Liver (tissue), 9 donors: ENCODE measurements around the gene LRRC74B. TPM values are rescaled to one million over a fixed set of nuclear protein-coding genes. Genes with fewer than 3 reads are reported as not detected.
"Not testable (repeated sequence)": the region's sequence is repeated elsewhere in the genome, so short reads cannot be mapped to it uniquely, and the experiment has no call there.

Experiments used
- DNase-seq: peaks from one replicate; pipeline ENCODE4 v3.0.0-alpha.2; 2017; ENCODE audit warnings: low spot score
- H3K27ac ChIP-seq, 2 donors: one replicate each; pipeline ENCODE4 v1.7.0; 2013; ENCODE audit warnings: inconsistent platforms in 2 of 2, low read length in 2 of 2, control low read depth in 1 of 2, low read depth in 1 of 2, mild to moderate bottlenecking in 1 of 2
- H3K27me3 ChIP-seq, 4 donors: one replicate each; pipeline versions ENCODE4 v1.6.1 to v1.7.0; 2013; ENCODE audit warnings: low read length in 3 of 4, inconsistent platforms in 1 of 4, mild to moderate bottlenecking in 1 of 4, moderate library complexity in 1 of 4; ENCODE audit not compliant: control insufficient read depth in 4 of 4, insufficient read depth in 4 of 4
- H3K36me3 ChIP-seq, 4 donors: one replicate each; pipeline versions ENCODE4 v1.6.1 to v1.7.0; 2013; ENCODE audit warnings: low read length in 3 of 4, mild to moderate bottlenecking in 3 of 4, low read depth in 1 of 4, moderate library complexity in 1 of 4; ENCODE audit not compliant: control insufficient read depth in 4 of 4, insufficient read depth in 3 of 4
- H3K4me1 ChIP-seq, 4 donors: one replicate each; pipeline versions ENCODE4 v1.6.1 to v1.7.0; 2013; ENCODE audit warnings: low read length in 3 of 4, mild to moderate bottlenecking in 3 of 4, moderate library complexity in 1 of 4; ENCODE audit not compliant: control insufficient read depth in 4 of 4, insufficient read depth in 4 of 4
- H3K4me3 ChIP-seq, 3 donors: one replicate each; pipeline versions ENCODE4 v1.6.1 to v1.7.0; 2013; ENCODE audit warnings: low read length in 3 of 3, control low read depth in 1 of 3, low read depth in 1 of 3, mild to moderate bottlenecking in 1 of 3
- H3K9ac ChIP-seq, 2 donors: one replicate each; pipeline ENCODE4 v1.7.0; 2013; ENCODE audit warnings: low read length in 2 of 2, mild to moderate bottlenecking in 2 of 2, moderate library complexity in 2 of 2, control low read depth in 1 of 2, low read depth in 1 of 2
- H3K9me3 ChIP-seq, 4 donors: one replicate each; pipeline versions ENCODE4 v1.6.1 to v1.7.0; 2013; ENCODE audit warnings: low read length in 3 of 4; ENCODE audit not compliant: control insufficient read depth in 4 of 4
- ATF3 ChIP-seq: IDR thresholded peaks from 2 replicates; pipeline ENCODE4 v1.6.1; 2016; ENCODE audit warnings: antibody characterized with exemption
- CTCF ChIP-seq: fragments of 150-350 bp; IDR thresholded peaks from 2 replicates; pipeline ENCODE4 v1.5.1; 2017; ENCODE audit warnings: improper control_type of control experiment, low read depth, low read length; ENCODE audit not compliant: missing input control
- EGR1 ChIP-seq, 2 donors: IDR thresholded peaks; 2 replicates each; pipeline ENCODE4 v1.6.1; 2016 to 2018; ENCODE audit warnings: antibody characterized with exemption in 2 of 2, low read depth in 2 of 2
- FOXA1 ChIP-seq: IDR thresholded peaks from 2 replicates; pipeline ENCODE4 v1.6.1; 2016; ENCODE audit warnings: antibody characterized with exemption
- FOXA2 ChIP-seq: IDR thresholded peaks from 2 replicates; pipeline ENCODE4 v1.6.1; 2016; ENCODE audit warnings: antibody characterized with exemption
- GABPA ChIP-seq, 2 donors: IDR thresholded peaks in 1 of 2; conservative IDR thresholded peaks in 1 of 2; 2 replicates each; pipeline ENCODE4 v1.6.1; 2016; ENCODE audit warnings: antibody characterized with exemption in 2 of 2, mild to moderate bottlenecking in 1 of 2, moderate library complexity in 1 of 2
- HNF4A ChIP-seq, 2 donors: conservative IDR thresholded peaks; 2 replicates each; pipeline ENCODE4 v1.6.1; 2016; ENCODE audit warnings: antibody characterized with exemption in 2 of 2, mild to moderate bottlenecking in 2 of 2
- JUND ChIP-seq, 2 donors: IDR thresholded peaks; 2 replicates each; pipeline ENCODE4 v1.6.1; 2016; ENCODE audit warnings: antibody characterized with exemption in 2 of 2
- MAX ChIP-seq: IDR thresholded peaks from 2 replicates; pipeline ENCODE4 v1.6.1; 2016; ENCODE audit warnings: antibody characterized with exemption
- NR2F2 ChIP-seq: IDR thresholded peaks from 2 replicates; pipeline ENCODE4 v1.6.1; 2016; ENCODE audit warnings: antibody characterized with exemption
- RAD21 ChIP-seq, 2 donors: IDR thresholded peaks; 2 replicates each; pipeline ENCODE4 v1.6.1; 2016; ENCODE audit warnings: antibody characterized with exemption in 2 of 2, mild to moderate bottlenecking in 2 of 2
- RXRA ChIP-seq, 2 donors: IDR thresholded peaks; 2 replicates each; pipeline ENCODE4 v1.6.1; 2017 to 2018; ENCODE audit warnings: antibody characterized with exemption in 2 of 2, mild to moderate bottlenecking in 1 of 2
- SP1 ChIP-seq: IDR thresholded peaks from 2 replicates; pipeline ENCODE4 v1.6.1; 2018; ENCODE audit warnings: antibody characterized with exemption, mild to moderate bottlenecking
- TAF1 ChIP-seq: conservative IDR thresholded peaks from 2 replicates; pipeline ENCODE4 v1.6.1; 2016; ENCODE audit warnings: antibody characterized with exemption, mild to moderate bottlenecking
- YY1 ChIP-seq: IDR thresholded peaks from 2 replicates; pipeline ENCODE4 v1.6.1; 2016; ENCODE audit warnings: antibody characterized with exemption, mild to moderate bottlenecking
- ZBTB33 ChIP-seq: IDR thresholded peaks from 2 replicates; pipeline ENCODE4 v1.6.1; 2016; ENCODE audit warnings: antibody characterized with exemption
- WGBS: extraction: QIAGEN DNeasy Blood & Tissue Kit; methylation state at CpG from one replicate; pipeline ENCODE4 v1.1.7; 2013; 5-methylcytosine and 5-hydroxymethylcytosine counted together
- polyA plus RNA-seq, 2 donors: library from polyadenylated mRNA; stranded (reverse) in 1 of 2; unstranded in 1 of 2; fragments of 200-250 nt in 1 of 2; fragments of >200 nt in 1 of 2; fragmentation: Nextera tagmentation in 1 of 2; extraction: Ambion mirVana in 1 of 2; gene quantifications; one replicate each; pipeline versions ENCODE4 v1.2.1 to v1.2.3, GENCODE V29; 2013 to 2015
- total RNA-seq, 2 donors: library from RNA; depleted of rRNA; stranded (reverse); fragments of >200 nt; gene quantifications; one replicate each; pipeline ENCODE4 v1.2.3, GENCODE V29; 2014
- donor health status: healthy.
- donor health status: healthy.
- donor health status: healthy.
- donor health status: healthy.
- donor health status: healthy.

LRRC74B gene
- total and polyA plus RNA-seq, 4 donors = not detected

- DNase-seq = no peak
- no peaks in the 10 kb centered on the region for H3K9me3 ChIP-seq
- no peak for TF ChIP-seq HNF4A (conservative IDR thresholded peaks at IDR 0.05)
- TF ChIP-seq RXRA (IDR thresholded peaks at IDR 0.05) = no peak
- TF ChIP-seq SP1 = no peak
- WGBS = 83% methylated on average over 5 of the region's 5 CpGs
- no peak overlapping the region for H3K27ac ChIP-seq
- H3K9ac ChIP-seq = no peak overlapping the region
- no peaks in the 10 kb centered on the region for H3K27me3 ChIP-seq
- no peak overlapping the region for H3K4me3 ChIP-seq
- H3K36me3 ChIP-seq = no peaks in the 10 kb centered on the region
- no peaks in the 10 kb centered on the region for H3K4me1 ChIP-seq
Observed at GRCh38 chr22:21094911-21095772, 49.4 kb downstream of the LRRC74B start.

- Histone ChIP-seq H3K27ac (no peak overlapping the region), H3K27me3 (no peaks in the 10 kb centered on the region), H3K9ac (no peak overlapping the region), H3K4me1 (no peaks in the 10 kb centered on the region), H3K36me3 (no peaks in the 10 kb centered on the region), H3K4me3 (no peak overlapping the region), H3K9me3 (no peaks in the 10 kb centered on the region)
- TF ChIP-seq FOXA1 = no peak
- no peak for TF ChIP-seq NR2F2
- no peak for TF ChIP-seq TAF1
- no peak for DNase-seq
Observed at GRCh38 chr22:21095773-21096107, 50.0 kb downstream of the LRRC74B start.

- H3K4me3 ChIP-seq, H3K9ac ChIP-seq, H3K9me3 ChIP-seq, H3K36me3 ChIP-seq, H3K4me1 ChIP-seq, H3K27me3 ChIP-seq, DNase-seq, H3K27ac ChIP-seq: not testable (repeated sequence)
- 96% methylated on average over 9 of the region's 9 CpGs for WGBS
Observed at GRCh38 chr22:21096878-21097277, 51.1 kb downstream of the LRRC74B start.

- no peak overlapping the region for H3K4me3 ChIP-seq
- H3K9me3 ChIP-seq = no peaks in the 10 kb centered on the region
- no peak overlapping the region for H3K9ac ChIP-seq
- no peak overlapping the region for H3K27ac ChIP-seq
- 82% methylated on average over 1 of the region's 1 CpG for WGBS
- H3K36me3 ChIP-seq = no peaks in the 10 kb centered on the region
- H3K4me1 ChIP-seq = peaks cover 0 to 3% (median 1%) of the 10 kb centered on the region in 4 donors
- no peaks in the 10 kb centered on the region for H3K27me3 ChIP-seq
- no peak for DNase-seq
- TF ChIP-seq EGR1 (IDR thresholded peaks at IDR 0.05; ENCODE audit: low read depth in 2 of 2) = no peak
- TF ChIP-seq RAD21 (IDR thresholded peaks at IDR 0.05) = no peak
- no peak for TF ChIP-seq MAX
- TF ChIP-seq FOXA1 = no peak
- no peak for TF ChIP-seq ZBTB33
- no peak for TF ChIP-seq YY1
- TF ChIP-seq SP1 = no peak
- TF ChIP-seq RXRA (IDR thresholded peaks at IDR 0.05) = no peak
- TF ChIP-seq HNF4A (conservative IDR thresholded peaks at IDR 0.05) = no peak
- no peak for TF ChIP-seq GABPA (IDR thresholded peaks at IDR 0.05 in 1 of 2, conservative IDR thresholded peaks at IDR 0.05 in 1 of 2)
- TF ChIP-seq ATF3 = no peak
- TF ChIP-seq CTCF = no peak
- TF ChIP-seq JUND (IDR thresholded peaks at IDR 0.05) = no peak
- no peak for TF ChIP-seq FOXA2
- TF ChIP-seq TAF1 = no peak
Observed at GRCh38 chr22:21098099-21098671, 52.4 kb downstream of the LRRC74B start.
